ENCODE results near the gene WDR55.
"Not testable (repeated sequence)": the region's sequence is repeated elsewhere in the genome, so short reads cannot be mapped to it uniquely, and the experiment has no call there.

Gene WDR55

DNA sequence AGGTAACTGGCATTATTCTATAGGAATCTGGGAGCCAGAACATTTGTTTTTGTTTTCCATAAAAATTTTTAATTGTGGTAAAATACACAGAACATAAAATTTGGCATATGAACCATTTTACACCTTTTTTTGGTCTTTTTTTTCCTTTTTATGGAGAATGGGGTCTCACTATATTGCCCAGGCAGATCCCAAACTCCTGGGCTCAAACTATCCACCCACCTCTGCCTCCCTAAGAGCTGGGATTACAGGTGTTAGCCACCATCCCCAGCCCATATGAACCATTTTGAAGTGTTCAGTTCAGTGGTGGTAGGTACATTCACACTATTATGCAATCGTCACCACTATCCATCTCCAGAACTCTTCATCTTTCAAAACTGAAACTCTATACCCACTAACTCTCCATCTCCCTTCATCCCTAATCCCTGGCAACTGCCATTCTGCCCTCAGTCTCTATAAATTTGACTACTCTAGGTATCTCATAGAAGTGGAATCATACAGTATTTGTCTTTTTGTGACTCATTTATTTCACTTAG lies 48.9 kb downstream of the WDR55 start:
- DNase-seq = no peak

GRCh38 chr5:140716238-140716637 lies 51.5 kb downstream of the WDR55 start:
- not testable (repeated sequence) for DNase-seq

DNA sequence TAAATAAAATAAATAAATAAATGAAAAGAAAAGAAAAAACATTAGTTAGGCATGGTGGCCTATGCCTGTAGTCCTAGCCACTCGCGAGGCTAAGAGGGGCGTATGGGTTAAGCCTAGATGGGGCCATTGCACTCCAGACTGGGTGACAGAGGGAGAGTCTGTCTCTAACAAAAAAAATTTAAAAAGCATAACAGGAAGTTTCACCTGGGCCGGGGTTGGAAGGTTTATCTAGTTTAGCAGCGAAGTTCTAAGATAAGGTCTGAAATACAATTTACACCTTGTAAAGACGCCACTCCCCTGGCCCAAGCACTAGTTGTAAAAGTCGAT lies 53.5 kb downstream of the WDR55 start:
- DNase-seq = no peak

- not testable (repeated sequence) for DNase-seq
Observed at GRCh38 chr5:140720738-140721137, 56.0 kb downstream of the WDR55 start.

- not testable (repeated sequence) for DNase-seq
Observed at GRCh38 chr5:140721395-140721794, 56.7 kb downstream of the WDR55 start.
